CD4-positive, alpha-beta T cell treated with Interleukin-1 beta for 1 hour (primary cell): ENCODE measurements around the gene POLG.

Experiments used
- DNase-seq, 2 donors: peaks; one replicate each; pipeline ENCODE4 v3.0.0-alpha.2; 2020 to 2022

The POLG gene

DNA sequence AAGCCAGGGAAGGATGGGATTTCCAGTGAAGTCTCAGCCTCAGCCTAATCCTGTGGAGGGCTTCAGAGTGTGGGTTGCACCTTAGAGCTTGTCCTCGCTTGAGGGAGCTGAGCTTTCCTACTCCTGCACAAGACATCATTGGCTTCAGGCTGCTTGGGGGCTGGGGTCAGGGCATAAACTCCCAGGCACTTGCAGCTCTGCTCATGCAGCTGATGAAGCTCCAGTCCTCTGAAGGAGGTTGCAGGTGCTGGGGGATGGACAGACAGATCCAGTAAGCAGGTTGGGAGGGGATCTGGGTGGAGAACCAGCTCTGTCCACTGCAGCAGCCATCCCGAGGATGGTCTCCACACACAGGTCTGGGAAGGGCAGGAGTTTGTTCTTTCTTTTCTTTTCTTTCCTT, 19.4 kb upstream of the POLG start:
- no peak for DNase-seq

DNA sequence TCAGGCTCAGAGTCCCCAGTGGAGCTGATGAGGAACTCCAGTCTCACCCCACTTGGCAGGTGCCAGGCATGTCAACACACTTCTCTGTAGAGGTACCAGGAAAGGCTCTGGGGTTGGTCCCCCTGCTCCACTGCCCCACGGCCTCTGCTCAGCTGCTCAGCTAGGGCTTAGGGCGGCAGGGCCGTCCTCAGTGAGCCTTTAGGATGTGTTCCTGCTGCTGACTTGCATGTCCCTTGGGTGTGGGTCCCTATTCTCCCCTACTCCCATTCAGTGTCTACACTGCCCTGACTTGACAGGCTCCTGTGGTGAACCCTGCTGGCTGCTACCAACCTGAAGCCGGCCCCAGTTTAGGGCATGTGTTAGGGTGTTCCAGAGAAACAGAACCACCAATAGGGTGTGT, 17.9 kb upstream of the POLG start:
- DNase-seq: no peak

DNA sequence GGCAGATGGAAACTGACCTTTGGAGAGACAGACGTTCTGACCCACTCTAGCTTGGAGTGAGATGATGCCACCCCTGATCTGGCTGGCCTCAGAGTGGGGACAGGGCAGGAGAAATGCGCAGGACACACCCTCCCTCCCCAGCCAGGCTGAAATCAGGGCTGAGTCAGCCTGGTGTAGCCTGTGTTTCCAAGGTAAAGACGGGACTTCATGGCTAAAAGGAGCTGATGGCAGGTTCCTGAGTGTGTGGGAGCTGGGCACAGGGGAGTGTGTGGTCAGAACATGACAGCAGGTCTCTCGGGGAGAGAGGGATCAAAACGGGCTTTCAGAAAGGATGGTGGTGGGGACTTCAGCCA, 14.6 kb upstream of the POLG start:
- DNase-seq: no peak

DNA sequence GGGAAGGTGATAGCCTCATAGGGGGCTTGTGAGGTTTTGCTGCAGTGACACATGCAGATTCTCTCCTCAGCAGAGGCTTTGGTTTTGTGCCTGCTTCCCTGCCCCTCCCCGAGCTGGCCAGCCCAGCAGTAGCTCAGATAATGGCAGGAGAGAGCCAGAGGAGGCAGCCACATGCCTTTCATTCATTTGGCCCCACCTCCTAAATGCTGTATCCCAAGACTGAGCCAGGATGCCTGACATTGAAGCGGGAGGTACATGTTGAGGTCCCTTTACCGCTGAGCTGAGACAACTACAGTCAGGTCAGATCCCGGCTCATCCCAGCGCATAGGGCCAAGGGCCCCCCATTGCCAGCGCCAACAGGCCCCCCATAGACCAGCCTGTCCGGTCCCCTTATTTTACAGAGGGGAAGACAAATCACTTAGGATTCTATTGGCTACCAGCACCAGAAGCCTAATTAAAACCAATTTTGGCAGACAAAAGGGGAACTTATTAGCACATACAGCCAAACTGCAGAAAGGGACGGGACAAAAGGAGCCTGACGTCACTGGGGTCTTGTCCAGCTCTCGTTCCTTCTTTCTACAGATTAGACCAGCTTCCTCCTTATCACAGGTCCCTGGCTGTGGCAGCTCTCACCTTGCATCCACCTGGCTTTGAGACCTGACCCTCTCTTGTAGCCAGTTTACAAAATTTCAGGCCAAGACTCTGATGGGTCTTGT, 12.1 kb upstream of the POLG start:
- DNase-seq: no peak

DNA sequence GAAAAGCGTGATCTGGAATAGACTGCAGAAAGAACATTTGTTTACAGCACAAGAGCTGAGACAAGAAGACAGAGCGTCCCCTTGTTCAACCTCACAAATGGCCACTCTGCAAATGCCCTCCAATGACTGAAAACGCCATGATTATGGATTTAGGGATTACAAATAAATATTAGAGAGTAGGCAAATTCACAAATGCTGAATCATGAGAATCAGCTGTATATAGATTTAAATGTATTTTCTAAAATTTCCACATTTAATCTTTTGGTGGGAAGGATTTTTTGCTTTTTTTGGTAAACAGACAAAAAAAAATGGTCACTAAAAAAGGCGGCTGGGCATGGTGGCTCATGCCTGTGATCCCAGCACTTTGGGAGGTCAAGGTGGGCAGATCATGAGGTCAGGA, 10.6 kb upstream of the POLG start:
- DNase-seq: no peak

DNA sequence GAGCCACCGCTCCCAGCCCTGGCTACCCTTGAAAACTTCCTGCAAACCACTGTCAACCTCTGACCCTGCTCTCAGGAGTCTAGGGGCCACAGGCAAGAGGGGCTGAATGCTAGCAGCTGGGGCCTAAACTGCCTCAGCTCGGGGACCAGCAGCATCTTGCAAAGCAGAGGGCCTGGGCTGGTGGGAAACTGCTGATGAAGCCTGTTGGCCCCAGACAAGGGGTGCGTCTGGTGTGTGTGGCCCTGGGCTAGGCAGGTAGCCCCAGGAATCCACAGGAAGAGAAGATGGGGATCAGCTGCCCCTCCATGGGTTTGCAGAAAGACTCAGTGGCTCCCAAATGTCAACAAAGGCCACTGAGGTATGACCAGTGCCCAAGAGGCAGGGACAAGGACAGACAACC, 8.2 kb upstream of the POLG start:
- DNase-seq: no peak

DNA sequence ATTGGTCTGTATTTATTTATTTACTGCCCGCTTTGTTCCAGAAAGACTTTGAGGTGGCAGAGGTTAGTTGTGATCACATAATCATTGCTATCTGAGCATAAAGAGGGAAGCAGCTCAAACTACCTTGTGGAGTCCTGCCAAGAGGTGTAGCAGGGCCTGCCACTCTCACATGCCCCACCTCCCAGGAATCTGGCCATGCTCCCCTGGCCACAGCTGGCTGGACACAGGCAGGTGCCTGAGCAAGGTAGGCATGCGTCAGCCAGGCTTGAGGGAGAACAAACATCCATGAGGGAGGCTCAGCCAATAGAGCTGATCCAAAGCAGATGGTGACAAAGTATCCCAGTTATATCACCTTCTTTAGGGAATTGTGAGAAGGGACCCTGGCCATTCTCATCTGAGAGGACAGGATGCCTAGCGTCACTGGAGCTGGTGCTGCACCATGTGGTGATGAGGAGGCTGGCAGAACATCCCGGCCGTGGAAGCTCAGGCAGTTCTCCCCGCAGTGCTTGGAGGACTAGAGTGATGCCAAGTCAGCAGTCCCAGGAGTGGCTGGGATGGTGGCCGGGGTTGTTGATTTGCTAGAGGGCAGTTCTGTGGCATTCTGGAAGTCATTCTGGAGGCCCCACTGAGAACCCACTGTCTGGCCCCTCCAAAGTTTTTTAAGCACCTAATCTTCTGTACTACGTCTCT, 6.8 kb upstream of the POLG start:
- no peak for DNase-seq

DNA sequence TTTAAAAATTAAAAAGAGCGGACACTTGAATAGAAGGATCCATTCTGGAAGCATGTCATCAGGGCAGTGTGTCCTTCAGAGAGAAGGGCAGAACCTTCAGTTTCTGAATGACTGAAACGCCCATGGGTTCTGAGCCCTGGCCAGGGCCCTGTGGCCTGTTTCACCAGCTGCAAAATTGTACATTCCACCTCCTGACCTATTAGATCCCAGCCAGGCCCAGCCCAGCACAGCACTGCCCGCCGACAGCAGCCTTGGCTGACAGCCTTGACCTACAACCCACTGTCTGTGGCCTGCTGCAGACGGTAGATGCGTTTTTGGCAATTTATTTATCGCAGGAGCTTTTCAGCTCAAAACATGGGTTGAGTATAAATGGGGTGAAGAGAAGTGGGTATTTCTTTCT, 5.9 kb upstream of the POLG start:
- DNase-seq: no peak

DNA sequence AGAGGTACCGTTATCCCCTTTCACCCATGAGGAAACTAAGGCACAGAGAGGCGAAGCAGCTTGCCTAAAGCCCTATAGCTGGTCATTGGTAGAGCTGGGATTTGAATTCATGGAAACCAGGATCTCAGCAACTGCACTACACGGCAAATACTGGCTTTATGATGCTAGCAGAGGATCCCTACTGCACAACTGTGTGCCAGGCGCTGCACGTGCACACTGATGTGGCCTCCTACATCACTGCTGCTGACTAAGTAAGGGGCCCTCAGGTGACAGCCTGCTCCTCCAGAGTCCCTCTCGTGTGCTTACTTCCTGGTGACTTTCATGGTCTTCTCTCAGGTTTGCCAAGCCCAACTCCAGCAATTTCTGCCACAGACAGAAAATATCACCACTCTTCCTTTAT, 3.4 kb upstream of the POLG start:
- no peak for DNase-seq

DNA sequence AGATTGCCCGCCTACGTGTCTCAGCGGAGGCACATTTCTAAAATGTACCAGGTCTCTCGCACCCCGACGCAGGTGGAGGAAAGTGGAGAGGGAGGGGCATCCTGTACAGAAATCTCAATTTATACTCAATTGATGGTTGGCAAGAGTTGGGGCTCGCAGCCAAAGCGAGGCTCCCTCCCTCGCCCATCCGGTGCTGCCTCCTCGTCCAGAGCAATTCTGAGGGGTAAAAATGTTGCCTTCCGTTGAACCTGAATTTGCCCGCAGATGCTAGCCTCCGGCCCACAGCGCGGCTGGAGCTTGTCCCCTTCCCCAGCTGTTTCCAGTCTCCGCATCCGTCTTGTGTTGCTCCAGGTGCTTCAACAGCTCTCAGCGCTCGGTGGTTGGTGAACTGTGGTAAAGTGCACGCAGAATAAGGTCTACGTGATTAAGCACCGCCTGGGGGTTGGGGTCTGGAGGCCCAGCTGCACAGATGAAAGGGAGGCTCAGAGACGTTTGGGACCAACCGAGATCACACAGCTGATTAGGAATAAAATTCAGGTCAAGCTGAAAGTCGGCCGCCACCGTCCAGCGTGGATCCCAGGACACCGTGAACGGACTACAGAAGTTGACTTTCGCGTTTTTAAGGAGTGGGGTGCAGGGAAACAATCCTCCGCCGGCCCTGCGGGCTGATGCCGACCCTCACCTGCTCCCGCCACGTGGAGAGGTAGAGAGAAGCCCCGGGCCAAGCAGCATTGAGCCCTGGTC, 846 bp upstream of the POLG start:
- DNase-seq: peak; percentile 31 to 44

DNA sequence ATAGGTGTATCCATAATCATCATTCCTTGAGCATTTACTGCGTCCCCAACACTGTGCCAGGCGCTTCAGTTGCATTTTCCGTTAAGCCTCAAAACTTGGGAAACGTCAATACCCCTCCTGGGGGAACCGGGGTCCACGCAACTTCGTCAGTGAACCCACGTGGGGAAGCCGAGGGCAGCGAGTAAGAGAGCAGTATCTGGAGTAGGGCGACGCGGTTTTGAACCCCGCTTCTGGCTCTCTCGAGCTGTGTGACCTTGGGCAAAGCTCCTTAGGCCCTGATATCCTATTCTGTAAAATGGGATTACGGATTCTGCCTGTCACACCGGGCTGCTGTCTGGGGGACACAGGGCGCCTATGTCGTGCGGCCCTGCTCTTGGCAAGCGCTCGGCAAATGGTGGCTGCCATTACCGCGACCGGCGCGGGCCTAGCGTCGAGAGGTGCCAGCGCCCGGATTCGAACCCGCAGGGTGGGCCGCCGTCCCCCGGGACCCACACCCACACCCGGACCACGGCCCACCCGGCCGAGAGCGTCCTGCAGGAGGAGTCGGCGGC, 590 bp downstream of the POLG start:
- DNase-seq: no peak

DNA sequence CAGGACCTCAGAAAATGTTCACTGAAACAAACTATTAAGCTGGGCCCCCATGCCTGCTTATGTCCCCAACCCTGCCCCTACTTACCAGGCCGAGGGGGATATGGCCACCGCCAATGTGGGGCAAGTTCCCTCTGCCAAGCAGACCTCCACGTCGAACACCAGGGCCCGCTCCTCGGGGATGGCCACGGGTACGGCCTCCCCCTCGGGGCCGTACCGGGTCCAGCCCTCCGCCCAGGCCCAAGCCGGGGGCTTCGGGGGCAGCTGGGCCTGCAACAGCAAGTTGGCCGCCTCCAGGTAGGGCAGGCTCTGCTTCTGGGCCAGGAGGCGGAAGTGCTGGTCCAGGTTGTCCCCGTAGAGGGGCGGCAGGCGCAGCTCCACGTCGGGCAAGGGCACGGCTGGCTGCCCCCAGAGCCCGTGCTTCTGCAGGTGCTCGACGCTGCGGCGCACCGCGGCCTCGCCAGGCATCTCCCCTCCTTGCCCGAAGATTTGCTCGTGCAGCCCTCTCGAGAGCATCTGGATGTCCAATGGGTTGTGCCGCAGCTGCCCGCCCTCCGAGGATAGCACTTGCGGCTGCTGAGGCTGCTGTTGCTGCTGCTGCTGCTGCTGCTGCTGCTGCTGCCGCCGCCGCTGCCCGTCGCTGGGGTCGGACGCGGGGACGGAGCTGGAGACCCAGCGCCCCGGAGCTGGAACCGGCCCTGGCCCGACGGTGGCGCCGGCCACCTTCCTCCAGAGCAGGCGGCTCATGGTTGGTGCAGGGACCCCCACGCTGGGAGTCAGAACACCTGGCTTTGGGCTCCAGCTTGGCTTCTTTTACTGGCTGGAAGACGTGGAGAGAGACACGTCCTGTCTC, 1.4 kb downstream of the POLG start:
- DNase-seq: no peak

DNA sequence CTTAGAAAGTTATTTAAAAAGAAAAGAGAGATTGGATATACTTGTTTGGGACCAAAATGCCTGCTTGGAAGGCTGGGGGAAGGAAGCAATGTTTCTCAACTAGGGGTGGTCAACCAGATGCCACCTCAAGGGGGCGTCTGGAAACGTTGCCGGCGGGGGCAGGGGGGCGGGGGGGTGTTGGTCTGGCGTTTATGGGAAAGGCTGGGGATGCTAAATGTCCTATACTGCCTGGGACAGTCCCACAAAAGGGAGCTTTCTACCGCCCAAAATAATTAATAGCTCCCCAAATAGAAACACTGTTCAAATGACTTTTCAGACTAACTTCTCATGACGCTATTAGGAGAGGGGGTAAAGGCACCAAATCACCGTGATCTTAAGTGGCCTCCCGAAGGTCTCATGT, 2.2 kb downstream of the POLG start:
- DNase-seq: peak in 1 of 2 donors; percentile 25

DNA sequence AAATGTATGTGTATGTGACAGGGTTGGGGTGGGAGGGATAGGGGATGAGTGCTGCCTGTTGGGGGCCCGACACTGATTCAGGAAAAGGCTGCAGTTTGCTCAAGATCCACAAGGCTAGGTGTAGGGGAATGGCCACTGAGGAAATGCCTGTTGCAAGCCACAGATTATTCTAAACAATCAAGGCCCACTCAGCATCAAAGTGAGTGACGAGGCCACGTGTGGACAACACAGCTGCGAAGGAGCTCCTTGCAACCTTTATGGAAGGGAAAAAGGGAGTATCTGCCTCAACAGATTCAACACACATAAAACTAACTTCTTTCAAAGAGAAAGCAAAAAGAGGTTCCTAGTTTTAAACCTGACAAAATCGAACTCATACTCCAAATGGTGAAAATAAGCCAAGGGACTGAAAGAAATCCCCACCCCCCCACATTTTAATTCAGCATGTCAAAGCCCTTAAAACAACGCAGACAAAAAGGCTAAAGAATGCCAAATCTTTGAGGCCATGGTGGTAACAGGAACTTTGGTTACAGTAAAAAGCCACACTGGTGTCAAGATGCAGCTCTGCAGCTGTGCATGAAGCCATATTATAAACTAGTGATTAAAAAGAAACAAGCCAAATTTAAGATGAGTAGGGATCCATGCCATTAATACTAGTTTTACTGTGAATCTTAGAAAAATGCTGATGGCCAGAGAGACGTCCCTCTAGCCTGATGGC, 3.6 kb downstream of the POLG start:
- no peak for DNase-seq

DNA sequence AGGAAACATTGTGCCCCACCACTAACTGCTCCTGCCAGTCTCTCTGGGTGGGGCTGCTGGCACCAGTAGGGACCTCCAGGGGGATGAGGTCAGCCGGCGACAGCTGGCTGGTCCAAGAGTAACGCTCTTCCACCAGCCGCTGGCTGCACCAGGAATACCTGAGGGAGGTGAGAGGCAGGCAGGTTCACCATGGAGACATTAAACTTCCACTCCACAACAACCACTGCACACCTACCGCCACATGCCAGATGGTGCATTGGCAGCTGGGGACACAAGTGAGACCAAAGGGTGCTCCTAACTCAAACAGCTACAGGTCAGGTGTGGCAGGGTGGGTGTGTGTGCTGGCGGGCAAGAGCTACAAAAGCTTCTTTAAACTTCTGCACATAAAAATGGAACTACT, 4.5 kb downstream of the POLG start:
- DNase-seq: no peak

DNA sequence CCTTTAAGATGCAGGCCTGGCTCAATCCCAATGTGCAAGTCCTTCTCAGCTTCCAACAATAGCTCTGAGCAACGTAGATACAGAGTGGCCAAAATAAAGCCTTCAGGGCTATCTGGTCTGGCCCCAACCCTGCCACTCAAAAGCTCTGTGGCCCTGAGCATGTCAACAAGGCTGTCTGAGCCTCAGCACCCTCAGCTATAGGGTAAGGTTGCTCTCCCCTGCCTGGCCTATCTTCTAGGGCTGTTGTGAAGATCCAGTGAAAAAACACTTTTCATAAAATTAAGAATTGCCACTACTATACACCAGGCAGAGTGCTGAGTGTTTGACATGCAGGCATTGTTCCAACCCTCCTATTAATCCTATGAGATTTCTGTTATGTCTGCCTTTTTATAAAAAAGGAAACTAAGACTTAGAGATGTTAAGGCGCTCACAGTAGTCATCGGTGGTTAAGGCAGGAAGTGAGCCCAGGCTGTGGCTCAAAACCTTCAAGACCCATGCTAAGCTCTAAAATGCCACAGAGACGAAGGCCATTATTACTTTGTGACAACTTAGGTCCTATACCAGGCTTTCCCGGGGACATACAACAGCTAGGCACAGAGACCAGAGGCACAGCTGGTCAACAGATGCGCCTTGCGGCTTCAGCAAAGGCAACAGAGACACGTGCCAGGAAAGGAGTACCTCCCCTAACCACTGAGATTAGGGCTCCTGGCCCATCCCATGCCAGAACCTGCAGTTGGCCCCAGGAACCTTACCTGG, 5.1 kb downstream of the POLG start:
- peak in 1 of 2 donors; percentile 37 for DNase-seq

DNA sequence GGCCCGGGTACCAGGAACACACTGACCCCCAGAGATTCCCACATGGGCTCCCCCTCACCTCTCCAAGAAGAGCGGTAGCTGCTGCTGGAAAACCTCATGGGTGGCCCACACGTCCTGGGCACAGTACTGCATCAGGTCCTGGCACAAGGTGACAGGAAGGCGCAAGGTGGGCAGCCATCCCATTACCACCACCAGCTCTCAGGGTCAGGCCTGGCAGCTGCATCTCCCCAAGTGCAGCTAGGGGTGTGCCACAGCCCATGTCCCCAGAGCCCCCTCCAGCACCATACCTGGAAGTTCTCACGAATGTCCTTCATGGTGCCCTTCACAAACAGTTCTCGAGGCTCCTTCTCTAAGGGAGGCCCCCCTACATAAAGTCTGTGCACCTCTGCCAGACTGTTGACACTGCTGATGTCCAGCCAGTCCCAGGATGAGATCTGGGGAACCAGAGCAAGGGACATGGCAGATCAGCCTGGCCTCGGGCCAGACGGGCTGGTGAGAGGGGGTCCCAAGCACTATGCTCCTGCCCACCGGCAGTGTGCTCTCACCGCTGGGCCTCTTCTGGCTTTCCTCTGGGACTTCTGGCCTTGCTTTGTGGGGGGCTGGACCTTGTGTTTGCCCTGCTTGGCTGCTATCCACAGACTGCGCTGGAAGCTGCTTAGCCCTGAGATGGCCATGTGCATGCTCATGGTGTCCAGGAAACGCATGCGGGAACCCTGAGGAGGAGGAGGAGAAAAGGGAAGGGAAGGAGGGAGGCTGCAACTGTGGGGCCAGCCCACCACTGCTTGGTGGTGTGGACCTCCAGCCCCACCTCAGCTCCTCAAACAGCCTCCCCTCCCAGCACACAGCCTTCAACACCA, 6.0 kb downstream of the POLG start:
- DNase-seq: no peak

DNA sequence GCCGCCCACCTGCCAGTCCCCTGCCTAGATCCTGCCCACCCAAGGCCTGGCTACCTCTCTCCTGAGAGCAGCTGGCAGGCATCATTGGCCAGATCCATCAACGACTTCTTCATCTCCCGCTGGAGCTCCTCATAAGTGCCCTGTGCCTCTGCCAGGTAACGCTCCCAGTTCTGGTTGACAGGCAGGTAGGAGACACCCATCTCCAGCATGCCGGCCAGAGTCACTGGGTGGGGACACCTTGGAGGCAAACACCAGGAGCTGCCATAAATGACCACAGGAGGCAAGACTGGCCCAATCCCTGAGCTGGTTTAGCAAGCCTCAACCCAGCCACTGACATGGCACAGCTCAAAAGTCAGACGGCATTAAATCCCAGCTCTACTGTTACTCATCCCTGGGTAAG, 7.5 kb downstream of the POLG start:
- DNase-seq: no peak

DNA sequence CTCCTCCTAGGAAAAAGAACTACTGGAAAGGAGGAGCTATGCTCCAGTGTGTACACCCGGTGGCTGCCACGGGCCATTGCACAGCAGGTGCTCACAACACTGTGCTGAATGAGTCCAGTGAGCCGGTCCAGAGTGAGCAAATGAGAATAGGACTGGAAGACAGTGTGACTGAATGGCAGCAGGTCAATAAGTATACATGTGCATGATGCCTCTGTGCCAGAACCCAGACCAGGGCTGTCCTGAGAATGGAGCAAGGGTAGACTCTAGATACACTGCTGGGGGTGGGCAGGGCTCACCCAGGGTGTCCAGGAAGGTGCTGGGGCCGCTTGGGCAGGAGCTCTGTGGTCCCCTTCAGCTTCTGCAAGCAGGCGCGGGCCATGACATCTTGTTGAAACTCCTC, 8.3 kb downstream of the POLG start:
- DNase-seq: no peak

DNA sequence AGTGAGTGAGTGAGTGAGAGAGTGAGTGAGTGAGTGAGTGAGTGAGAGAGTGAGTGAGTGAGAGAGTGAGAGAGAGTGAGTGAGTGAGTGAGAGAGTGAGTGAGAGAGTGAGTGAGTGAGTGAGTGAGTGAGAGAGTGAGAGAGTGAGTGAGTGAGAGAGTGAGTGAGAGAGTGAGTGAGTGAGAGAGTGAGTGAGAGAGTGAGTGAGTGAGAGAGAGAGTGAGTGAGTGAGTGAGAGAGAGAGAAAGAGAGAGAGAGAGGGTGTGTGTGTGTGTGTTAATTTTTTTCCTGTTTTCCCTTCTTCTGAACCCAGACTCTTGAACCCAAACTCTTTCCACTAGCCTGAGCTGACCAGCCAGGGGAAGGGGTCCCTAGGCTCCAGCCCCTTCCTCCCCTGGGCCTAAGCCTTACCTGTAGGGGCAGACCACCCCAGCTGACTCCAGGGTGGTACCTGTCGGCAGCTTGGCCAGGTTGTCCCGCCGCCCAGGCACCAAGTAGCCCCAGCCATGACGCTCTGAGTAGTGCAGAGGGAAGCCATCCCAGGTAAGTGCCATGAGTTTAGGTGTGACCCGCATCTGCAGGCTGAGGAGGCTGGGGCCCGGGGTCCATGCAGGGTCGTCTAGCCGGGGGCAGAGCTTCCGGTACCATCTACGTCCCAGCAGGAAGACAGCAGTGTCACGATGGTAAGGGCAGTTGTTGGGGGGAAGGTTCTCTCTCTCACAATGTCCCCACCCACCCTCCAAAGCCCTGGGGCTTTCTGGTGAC, 9.4 kb downstream of the POLG start:
- DNase-seq: no peak
